ENCODE measurements around the gene FGF10.

The FGF10 gene

DNA sequence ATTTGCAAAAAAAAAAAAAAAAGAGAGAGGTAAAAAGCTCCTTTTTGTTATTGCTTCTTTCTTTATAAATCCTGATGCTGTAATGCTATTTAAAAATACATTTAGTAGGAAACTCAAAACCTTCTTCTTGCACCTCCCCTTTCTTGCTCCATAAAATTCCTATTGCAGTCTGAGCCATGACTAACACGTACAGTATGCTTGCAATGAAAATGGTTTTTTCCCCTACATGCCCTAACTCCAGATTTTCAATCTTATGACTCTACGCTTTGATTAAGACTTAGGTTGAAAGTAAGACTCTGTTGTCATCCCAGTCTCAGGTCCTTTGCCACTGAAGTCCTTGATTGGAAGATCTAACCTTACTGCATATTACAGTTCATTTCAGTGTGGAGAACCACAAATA lies 23.9 kb downstream of the FGF10 start:
- Histone ChIP-seq H2AFZ (ENCODE audit: low read length) (no peak overlapping the region), H3K36me3 (replicated peaks; ENCODE audit: insufficient read depth, low read length) (no peaks in the 10 kb centered on the region), H3K4me2 (ENCODE audit: low read depth, low read length) (no peak overlapping the region), H3K9me2 (replicated peaks; ENCODE audit: insufficient read depth, low read length) (no peaks in the 10 kb centered on the region), H4K20me1 (ENCODE audit: insufficient read depth, low read length) (no peaks in the 10 kb centered on the region), H3K27ac (ENCODE audit: low read length) (no peak overlapping the region), H3K79me2 (ENCODE audit: low read length) (no peaks in the 10 kb centered on the region), H3K9ac (ENCODE audit: low read length) (no peak overlapping the region), H3K4me3 (ENCODE audit: low read length) (no peak overlapping the region), H3K9me3 (replicated peaks; ENCODE audit: insufficient read depth, low read length) (no peaks in the 10 kb centered on the region), H3K27me3 (replicated peaks; ENCODE audit: insufficient read depth, low read length) (no peaks in the 10 kb centered on the region), H3K4me1 (ENCODE audit: low read length) (no peaks in the 10 kb centered on the region), H3F3A (ENCODE audit: insufficient read depth, low read length) (no peaks in the 10 kb centered on the region)
- no peak for TF ChIP-seq EZH2 (optimal IDR thresholded peaks at IDR 0.05; ENCODE audit: low read depth, low read length)
- no peak for TF ChIP-seq CTCF (IDR thresholded peaks at IDR 0.05; ENCODE audit: low read length)
- no peak for TF ChIP-seq EZH2phosphoT487 (IDR thresholded peaks at IDR 0.05; ENCODE audit: low read length)
- no peak for DNase-seq

- no peak overlapping the region for H2AFZ ChIP-seq (ENCODE audit: low read length)
- H3F3A ChIP-seq (ENCODE audit: insufficient read depth, low read length), result no peaks in the 10 kb centered on the region
- no peaks in the 10 kb centered on the region for H3K9me2 ChIP-seq (replicated peaks; ENCODE audit: insufficient read depth, low read length)
- no peaks in the 10 kb centered on the region for H3K27me3 ChIP-seq (replicated peaks; ENCODE audit: insufficient read depth, low read length)
- TF ChIP-seq CTCF (IDR thresholded peaks at IDR 0.05; ENCODE audit: low read length) (no peak), EZH2phosphoT487 (IDR thresholded peaks at IDR 0.05; ENCODE audit: low read length) (no peak), EZH2 (optimal IDR thresholded peaks at IDR 0.05; ENCODE audit: low read depth, low read length) (no peak)
- H4K20me1 ChIP-seq (ENCODE audit: insufficient read depth, low read length), result no peaks in the 10 kb centered on the region
- H3K4me2 ChIP-seq (ENCODE audit: low read depth, low read length), result no peak overlapping the region
- no peak for DNase-seq
- no peaks in the 10 kb centered on the region for H3K4me1 ChIP-seq (ENCODE audit: low read length)
- no peak overlapping the region for H3K9ac ChIP-seq (ENCODE audit: low read length)
- no peak overlapping the region for H3K4me3 ChIP-seq (ENCODE audit: low read length)
- H3K27ac ChIP-seq (ENCODE audit: low read length), result no peak overlapping the region
- no peaks in the 10 kb centered on the region for H3K9me3 ChIP-seq (replicated peaks; ENCODE audit: insufficient read depth, low read length)
- H3K36me3 ChIP-seq (replicated peaks; ENCODE audit: insufficient read depth, low read length), result no peaks in the 10 kb centered on the region
- no peaks in the 10 kb centered on the region for H3K79me2 ChIP-seq (ENCODE audit: low read length)
These were observed 25.1 kb downstream of the FGF10 start for GRCh38 chr5:44364097-44364496.

- no peak overlapping the region for H3K4me3 ChIP-seq (ENCODE audit: low read length)
- H4K20me1 ChIP-seq (ENCODE audit: insufficient read depth, low read length), result no peaks in the 10 kb centered on the region
- no peaks in the 10 kb centered on the region for H3K36me3 ChIP-seq (replicated peaks; ENCODE audit: insufficient read depth, low read length)
- H3K4me2 ChIP-seq (ENCODE audit: low read depth, low read length), result no peak overlapping the region
- no peaks in the 10 kb centered on the region for H3K4me1 ChIP-seq (ENCODE audit: low read length)
- no peak overlapping the region for H2AFZ ChIP-seq (ENCODE audit: low read length)
- H3K79me2 ChIP-seq (ENCODE audit: low read length), result no peaks in the 10 kb centered on the region
- H3F3A ChIP-seq (ENCODE audit: insufficient read depth, low read length), result no peaks in the 10 kb centered on the region
- no peak overlapping the region for H3K9ac ChIP-seq (ENCODE audit: low read length)
- H3K9me3 ChIP-seq (replicated peaks; ENCODE audit: insufficient read depth, low read length), result no peaks in the 10 kb centered on the region
- no peak for DNase-seq
- no peaks in the 10 kb centered on the region for H3K27me3 ChIP-seq (replicated peaks; ENCODE audit: insufficient read depth, low read length)
- no peaks in the 10 kb centered on the region for H3K9me2 ChIP-seq (replicated peaks; ENCODE audit: insufficient read depth, low read length)
- H3K27ac ChIP-seq (ENCODE audit: low read length), result no peak overlapping the region
- TF ChIP-seq EZH2 (optimal IDR thresholded peaks at IDR 0.05; ENCODE audit: low read depth, low read length), result no peak
- TF ChIP-seq CTCF (IDR thresholded peaks at IDR 0.05; ENCODE audit: low read length), result no peak
- no peak for TF ChIP-seq EZH2phosphoT487 (IDR thresholded peaks at IDR 0.05; ENCODE audit: low read length)
These were observed 27.7 kb downstream of the FGF10 start for GRCh38 chr5:44361342-44362001.
